Endothelial cell of umbilical vein (primary cell): ENCODE results near the gene DDOST. TPM values are rescaled to one million over a fixed set of nuclear protein-coding genes. Genes with fewer than 3 reads are reported as not detected.

Experiments used
- BruUV-seq: library from RNA; stranded (reverse); fragments of 400-500 nt; replicated peaks from 2 replicates; lab custom pipeline; 2021; lab: Mats Ljungman, UMichigan
- CTCF ChIA-PET: fragments of 300-600, 350-600 bp; sonication (Branson Sonifier 250); formaldehyde crosslinking; loops from one replicate; lab custom pipeline; 2021; ENCODE audit warnings: antibody characterized with exemption, inconsistent platforms; lab: Charles Lee
- POLR2A ChIA-PET: fragments of 300-600, 350-600 bp; sonication (Branson Sonifier 250); formaldehyde crosslinking; loops from one replicate; lab custom pipeline; 2021; ENCODE audit warnings: antibody characterized with exemption, inconsistent platforms; lab: Charles Lee
- DNase-seq: peaks from one replicate; pipeline ENCODE4 v3.0.0-alpha.2; 2011; ENCODE audit warnings: low read depth, low spot score
- FAIRE-seq: peaks from 2 replicates; lab custom pipeline; 2011; peaks lifted over from hg19 to GRCh38; lab: Jason Lieb, UNC
- H2AFZ ChIP-seq: 2 replicates; pipeline ENCODE4 v1.6.0; 2012; ENCODE audit warnings: low read depth, low read length, control low read depth, inconsistent platforms
- H3K27ac ChIP-seq: 2 replicates; pipeline ENCODE4 v1.5.1; 2011; ENCODE audit warnings: low read depth, mild to moderate bottlenecking, control low read depth, low read length, moderate library complexity; ENCODE audit not compliant: insufficient read depth
- H3K27me3 ChIP-seq, 2 experiments: 2 replicates each; pipeline versions ENCODE4 v1.6.0 to v1.6.1; 2011; ENCODE audit warnings: low read length in 2 of 2, mixed read lengths in 1 of 2; ENCODE audit not compliant: control insufficient read depth in 2 of 2, insufficient read depth in 2 of 2
- H3K36me3 ChIP-seq, 2 experiments: 2 replicates in 1 of 2; 3 replicates in 1 of 2; pipeline ENCODE4 v1.5.1; 2011; ENCODE audit warnings: low read length in 2 of 2, mild to moderate bottlenecking in 1 of 2, moderate library complexity in 1 of 2; ENCODE audit not compliant: control insufficient read depth in 2 of 2, insufficient read depth in 2 of 2; ENCODE audit errors: extremely low read depth in 1 of 2
- H3K4me1 ChIP-seq: 3 replicates; pipeline ENCODE4 v1.5.1; 2011; ENCODE audit warnings: mild to moderate bottlenecking, low read length; ENCODE audit not compliant: control insufficient read depth, insufficient read depth; ENCODE audit errors: extremely low read depth
- H3K4me2 ChIP-seq: 2 replicates; pipeline ENCODE4 v1.6.1; 2011; ENCODE audit warnings: low read length, control low read depth, mixed read lengths; ENCODE audit not compliant: insufficient read depth
- H3K4me3 ChIP-seq, 3 experiments: fragments of 200-600 bp in 1 of 3; sonication (generic), shearing (Covaris generic) in 1 of 3; replicated peaks in 1 of 3; 2 replicates each; pipeline ENCODE4 v1.5.1; 2011 to 2016; ENCODE audit warnings: control low read depth in 3 of 3, low read length in 3 of 3, mild to moderate bottlenecking in 2 of 3, inconsistent platforms in 1 of 3, low read depth in 1 of 3, moderate library complexity in 1 of 3; ENCODE audit not compliant: insufficient read depth in 1 of 3
- H3K79me2 ChIP-seq: 2 replicates; pipeline ENCODE4 v1.6.0; 2012; ENCODE audit warnings: low read length, inconsistent platforms; ENCODE audit not compliant: control insufficient read depth, insufficient read depth
- H3K9ac ChIP-seq: replicated peaks from 2 replicates; pipeline ENCODE3; 2011; ENCODE audit warnings: low read length, control low read depth; ENCODE audit not compliant: insufficient read depth; ENCODE audit errors: extremely low read depth
- H3K9me1 ChIP-seq: replicated peaks from 3 replicates; pipeline ENCODE4 v1.6.0; 2011; ENCODE audit warnings: mild to moderate bottlenecking, low read length; ENCODE audit not compliant: control insufficient read depth, insufficient read depth; ENCODE audit errors: extremely low read depth
- H3K9me3 ChIP-seq: replicated peaks from 2 replicates; pipeline ENCODE4 v1.5.1; 2012; ENCODE audit warnings: low read length, inconsistent platforms; ENCODE audit not compliant: control insufficient read depth, insufficient read depth
- H4K20me1 ChIP-seq: replicated peaks from 2 replicates; pipeline ENCODE3; 2011; ENCODE audit warnings: mild to moderate bottlenecking, low read length; ENCODE audit not compliant: control insufficient read depth, insufficient read depth; ENCODE audit errors: extremely low read depth
- GATA2 ChIP-seq: IDR thresholded peaks from 2 replicates; pipeline ENCODE4 v1.7.0; 2011; ENCODE audit warnings: low read depth, mild to moderate bottlenecking, moderate library complexity, mixed read lengths, low read length; ENCODE audit not compliant: insufficient read length, insufficient read depth
- JUN ChIP-seq: IDR thresholded peaks from 2 replicates; pipeline ENCODE4 v1.6.1; 2011; ENCODE audit warnings: borderline replicate concordance, low read depth; ENCODE audit not compliant: insufficient read length, insufficient read depth
- MAX ChIP-seq: IDR thresholded peaks from 2 replicates; pipeline ENCODE4 v1.6.1; 2011; ENCODE audit not compliant: insufficient read depth, insufficient read length
- dilution Hi-C: fragments of 300-500 bp; cut with MboI; formaldehyde crosslinking; loops from one replicate; pipeline ENCODE4 v1.15.0; 2019; ENCODE audit warnings: low sequenced_read_pairs; ENCODE audit not compliant: extremely low pct_ligation_motif_present
- intact Hi-C: fragments of 100-400 bp; cut with micrococcal nuclease; formaldehyde crosslinking; loops from one replicate; pipeline ENCODE4 v1.10.0; 2022
- polyA plus RNA-seq, 4 experiments: library from polyadenylated mRNA; depleted of rRNA in 3 of 4; stranded (reverse) in 3 of 4; unstranded in 1 of 4; fragments of >200 nt; gene quantifications; 2 replicates each; pipeline versions ENCODE4 v1.2.1 to v1.2.3, GENCODE V29; 2011 to 2012; ENCODE audit warnings: missing spikeins in 1 of 4
- total RNA-seq: library from RNA; stranded (reverse); gene quantifications from 2 replicates; pipeline ENCODE4 v1.2.3, GENCODE V29; 2021
- TF ChIP-seq, protein P1 (sequence below), 2 donors: IDR thresholded peaks; 1 replicate in 1 of 2; 2 replicates in 1 of 2; pipeline ENCODE4 v1.5.1; 2011; ENCODE audit warnings: low read length in 2 of 2, mild to moderate bottlenecking in 2 of 2, moderate library complexity in 2 of 2, control low read depth in 1 of 2, inconsistent platforms in 1 of 2, low read depth in 1 of 2; ENCODE audit not compliant: insufficient read depth in 1 of 2; ENCODE audit errors: extremely low read depth in 1 of 2

DDOST gene
- total and polyA plus RNA-seq, 2 donors (not counting 3 experiments of a cell fraction or from before 2014, with no cell fraction given), result 319 to 533 TPM

DNA sequence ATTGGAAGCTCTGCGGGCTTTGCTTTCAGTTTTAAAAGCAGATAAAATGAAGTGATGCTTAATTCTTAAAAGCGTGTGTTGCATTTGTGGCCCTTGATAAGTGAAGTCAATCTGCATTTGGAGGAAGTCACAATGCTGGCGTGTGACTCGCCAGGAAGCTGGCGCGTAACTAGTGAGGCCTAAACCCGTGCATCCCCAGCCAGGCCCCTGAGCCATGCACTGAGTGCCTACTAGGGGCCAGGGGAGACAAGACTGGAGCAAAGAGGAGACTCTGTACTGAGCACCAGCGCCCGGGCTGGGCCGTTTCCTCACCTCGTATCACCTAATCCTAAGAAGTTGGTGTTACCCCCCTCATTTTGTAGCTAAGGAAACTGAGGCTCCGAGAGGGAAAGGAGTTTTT lies 4.6 kb upstream of the DDOST start:
- BruUV-seq, result no TSS peak
- TF ChIP-seq, protein P1, sequence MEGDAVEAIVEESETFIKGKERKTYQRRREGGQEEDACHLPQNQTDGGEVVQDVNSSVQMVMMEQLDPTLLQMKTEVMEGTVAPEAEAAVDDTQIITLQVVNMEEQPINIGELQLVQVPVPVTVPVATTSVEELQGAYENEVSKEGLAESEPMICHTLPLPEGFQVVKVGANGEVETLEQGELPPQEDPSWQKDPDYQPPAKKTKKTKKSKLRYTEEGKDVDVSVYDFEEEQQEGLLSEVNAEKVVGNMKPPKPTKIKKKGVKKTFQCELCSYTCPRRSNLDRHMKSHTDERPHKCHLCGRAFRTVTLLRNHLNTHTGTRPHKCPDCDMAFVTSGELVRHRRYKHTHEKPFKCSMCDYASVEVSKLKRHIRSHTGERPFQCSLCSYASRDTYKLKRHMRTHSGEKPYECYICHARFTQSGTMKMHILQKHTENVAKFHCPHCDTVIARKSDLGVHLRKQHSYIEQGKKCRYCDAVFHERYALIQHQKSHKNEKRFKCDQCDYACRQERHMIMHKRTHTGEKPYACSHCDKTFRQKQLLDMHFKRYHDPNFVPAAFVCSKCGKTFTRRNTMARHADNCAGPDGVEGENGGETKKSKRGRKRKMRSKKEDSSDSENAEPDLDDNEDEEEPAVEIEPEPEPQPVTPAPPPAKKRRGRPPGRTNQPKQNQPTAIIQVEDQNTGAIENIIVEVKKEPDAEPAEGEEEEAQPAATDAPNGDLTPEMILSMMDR (IDR thresholded peaks at IDR 0.05; ENCODE audit: extremely low read depth in 1 of 2, insufficient read depth in 1 of 2, low read depth in 1 of 2, low read length in 2 of 2), result no peak
- TF ChIP-seq MAX (no peak), JUN (no peak), GATA2 (no peak)
- Histone ChIP-seq H3K4me3 (no peak overlapping the region), H3K9ac (no peak overlapping the region), H3K4me2 (no peak overlapping the region), H3K79me2 (peaks cover 5% of the 10 kb centered on the region), H3K27me3 (no peaks in the 10 kb centered on the region), H3K27ac (peak overlapping the region; percentile 4), H4K20me1 (no peaks in the 10 kb centered on the region), H3K4me1 (peaks cover 9% of the 10 kb centered on the region), H3K36me3 (no peaks in the 10 kb centered on the region), H2AFZ (peak overlapping the region; percentile 80), H3K9me1 (no peaks in the 10 kb centered on the region), H3K9me3 (no peaks in the 10 kb centered on the region)
- ChIA-PET POLR2A (interaction anchor here (0.7 kb wide), 1 partner anchor 135 kb away, joined by 3 read pairs; no protein-coding TSS in a partner anchor), CTCF (no interaction called here)
- intact Hi-C loops (no loop called here), dilution Hi-C loops (no loop called here)
- DNase-seq (peak; percentile 40), FAIRE-seq (peak; percentile 65)
